Measurements from ENCODE around the gene METTL3. TPM values are rescaled to one million over a fixed set of nuclear protein-coding genes. Genes with fewer than 3 reads are reported as not detected.

METTL3 gene
- total RNA-seq, 1 experiment from 2014 or later: 31.5 TPM

- peak; percentile 94 for DNase-seq (ENCODE audit: low spot score)
These were observed 34.0 kb downstream of the METTL3 start, which contains the start of the genes RAB2B and TOX4 for GRCh38 chr14:21476925-21477681. Gene RAB2B (minus strand): TSS chr14:21476959. CDS start chr14:21476872, 87 bp downstream. Gene TOX4 (plus strand): TSS chr14:21477195. CDS start chr14:21477279, 84 bp downstream.

GRCh38 chr14:21476523-21476924 is 34.6 kb downstream of the METTL3 start:
- DNase-seq (ENCODE audit: low spot score): no peak

GRCh38 chr14:21475767-21476522 is 35.2 kb downstream of the METTL3 start:
- no peak for DNase-seq (ENCODE audit: low spot score)

GRCh38 chr14:21467616-21468015 is 43.5 kb downstream of the METTL3 start:
- DNase-seq (ENCODE audit: low spot score): no peak

GRCh38 chr14:21455912-21456667 is 55.0 kb downstream of the METTL3 start, which contains the start of gene CHD8:
Gene CHD8 (minus strand): TSS chr14:21456123. CDS start chr14:21431643, 24,480 bp downstream.
- DNase-seq (ENCODE audit: low spot score): peak; percentile 97

- DNase-seq (ENCODE audit: low spot score): no peak
These were observed 55.6 kb downstream of the METTL3 start for GRCh38 chr14:21455592-21455911.

- no peak for DNase-seq (ENCODE audit: low spot score)
These were observed 56.1 kb downstream of the METTL3 start for GRCh38 chr14:21454843-21455544.

- DNase-seq (ENCODE audit: low spot score): no peak
These were observed 61.3 kb downstream of the METTL3 start for GRCh38 chr14:21449899-21450216.

Other genes with a start within 250 kb of the METTL3 start
- 856 and 922 TPM in 2 replicates for gene HNRNPC, start 241.9 kb downstream of the METTL3 start, total RNA-seq (2014; rRNA removed; shearing (Covaris generic))
- gene RPGRIP1, start 231.3 kb downstream of the METTL3 start, total RNA-seq (2014; rRNA removed; shearing (Covaris generic)): not detected in 2 replicates
- gene SUPT16H, start 127.3 kb downstream of the METTL3 start, total RNA-seq (2014; rRNA removed; shearing (Covaris generic)): 77.8 and 84.0 TPM in 2 replicates
- gene CHD8, start 55.2 kb downstream of the METTL3 start, total RNA-seq (2014; rRNA removed; shearing (Covaris generic)): 23.4 and 27.9 TPM in 2 replicates
- 9.2 and 9.4 TPM in 2 replicates for gene RAB2B, start 34.4 kb downstream of the METTL3 start, total RNA-seq (2014; rRNA removed; shearing (Covaris generic))
- 14.6 and 30.5 TPM in 2 replicates for gene TOX4, start 34.1 kb downstream of the METTL3 start, total RNA-seq (2014; rRNA removed; shearing (Covaris generic))
- gene SALL2, start 15.0 kb upstream of the METTL3 start, total RNA-seq (2014; rRNA removed; shearing (Covaris generic)): 2.9 and 4.0 TPM in 2 replicates
- not detected in 2 replicates for gene OR10G3, start 68.7 kb upstream of the METTL3 start, total RNA-seq (2014; rRNA removed; shearing (Covaris generic))
- gene OR10G2, start 123.6 kb upstream of the METTL3 start, total RNA-seq (2014; rRNA removed; shearing (Covaris generic)): not detected in 2 replicates
- gene OR4E2, start 142.5 kb upstream of the METTL3 start, total RNA-seq (2014; rRNA removed; shearing (Covaris generic)): not detected in 2 replicates
- not detected in 2 replicates for gene OR4E1, start 162.5 kb upstream of the METTL3 start, total RNA-seq (2014; rRNA removed; shearing (Covaris generic))

Measured in A172 (cell line).